ENCODE data around the gene TMEM121.
A peak's percentile ranks its signal among the peaks of the same experiment; 100 is the strongest.
"Not testable (repeated sequence)": the region's sequence is repeated elsewhere in the genome, so short reads cannot be mapped to it uniquely, and the experiment has no call there.

The TMEM121 gene

GRCh38 chr14:105565185-105565919 lies 39.0 kb downstream of the TMEM121 start:
- H3K27me3 ChIP-seq (ENCODE audit: control insufficient read depth, insufficient read depth, low read length); H3K4me3 ChIP-seq (ENCODE audit: low read depth, low read length); H3K4me1 ChIP-seq (ENCODE audit: control insufficient read depth, insufficient read depth, low read length); H3K9ac ChIP-seq (ENCODE audit: low read depth, low read length); H3K36me3 ChIP-seq (ENCODE audit: control insufficient read depth, insufficient read depth, low read length): not testable (repeated sequence)
- peaks cover 25% of the 10 kb centered on the region for H3K9me3 ChIP-seq (ENCODE audit: control insufficient read depth, insufficient read depth, low read length)

GRCh38 chr14:105566248-105567163 lies 40.1 kb downstream of the TMEM121 start:
- H3K9ac ChIP-seq (ENCODE audit: low read depth, low read length); H3K4me3 ChIP-seq (ENCODE audit: low read depth, low read length); H3K4me1 ChIP-seq (ENCODE audit: control insufficient read depth, insufficient read depth, low read length); H3K36me3 ChIP-seq (ENCODE audit: control insufficient read depth, insufficient read depth, low read length); H3K27me3 ChIP-seq (ENCODE audit: control insufficient read depth, insufficient read depth, low read length): not testable (repeated sequence)
- H3K9me3 ChIP-seq (ENCODE audit: control insufficient read depth, insufficient read depth, low read length), result peaks cover 26% of the 10 kb centered on the region

GRCh38 chr14:105567164-105568103 lies 41.1 kb downstream of the TMEM121 start:
- H3K9me3 ChIP-seq (ENCODE audit: control insufficient read depth, insufficient read depth, low read length), result peaks cover 26% of the 10 kb centered on the region
- H3K4me3 ChIP-seq (ENCODE audit: low read depth, low read length); H3K9ac ChIP-seq (ENCODE audit: low read depth, low read length); H3K27me3 ChIP-seq (ENCODE audit: control insufficient read depth, insufficient read depth, low read length); H3K4me1 ChIP-seq (ENCODE audit: control insufficient read depth, insufficient read depth, low read length); H3K36me3 ChIP-seq (ENCODE audit: control insufficient read depth, insufficient read depth, low read length): not testable (repeated sequence)

- not testable (repeated sequence) for H3K9ac ChIP-seq (ENCODE audit: low read depth, low read length); H3K27me3 ChIP-seq (ENCODE audit: control insufficient read depth, insufficient read depth, low read length); H3K4me3 ChIP-seq (ENCODE audit: low read depth, low read length); H3K36me3 ChIP-seq (ENCODE audit: control insufficient read depth, insufficient read depth, low read length); H3K4me1 ChIP-seq (ENCODE audit: control insufficient read depth, insufficient read depth, low read length)
- H3K9me3 ChIP-seq (ENCODE audit: control insufficient read depth, insufficient read depth, low read length), result peaks cover 19% of the 10 kb centered on the region
Measured at GRCh38 chr14:105568140-105568843, 41.9 kb downstream of the TMEM121 start.

GRCh38 chr14:105568859-105569766 lies 42.7 kb downstream of the TMEM121 start:
- H3K4me3 ChIP-seq (ENCODE audit: low read depth, low read length), result peak overlapping the region; percentile 5
- H3K36me3 ChIP-seq (ENCODE audit: control insufficient read depth, insufficient read depth, low read length), result no peaks in the 10 kb centered on the region
- no peaks in the 10 kb centered on the region for H3K4me1 ChIP-seq (ENCODE audit: control insufficient read depth, insufficient read depth, low read length)
- peaks cover 17% of the 10 kb centered on the region for H3K9me3 ChIP-seq (ENCODE audit: control insufficient read depth, insufficient read depth, low read length)
- H3K9ac ChIP-seq (ENCODE audit: low read depth, low read length), result no peak overlapping the region
- no peaks in the 10 kb centered on the region for H3K27me3 ChIP-seq (ENCODE audit: control insufficient read depth, insufficient read depth, low read length)

GRCh38 chr14:105570482-105570881 lies 44.1 kb downstream of the TMEM121 start:
- peaks cover 17% of the 10 kb centered on the region for H3K9me3 ChIP-seq (ENCODE audit: control insufficient read depth, insufficient read depth, low read length)
- no peak overlapping the region for H3K9ac ChIP-seq (ENCODE audit: low read depth, low read length)
- H3K27me3 ChIP-seq (ENCODE audit: control insufficient read depth, insufficient read depth, low read length), result no peaks in the 10 kb centered on the region
- H3K4me3 ChIP-seq (ENCODE audit: low read depth, low read length), result no peak overlapping the region
- H3K36me3 ChIP-seq (ENCODE audit: control insufficient read depth, insufficient read depth, low read length), result no peaks in the 10 kb centered on the region
- H3K4me1 ChIP-seq (ENCODE audit: control insufficient read depth, insufficient read depth, low read length), result no peaks in the 10 kb centered on the region

GRCh38 chr14:105571181-105571951 lies 45.0 kb downstream of the TMEM121 start:
- not testable (repeated sequence) for H3K36me3 ChIP-seq (ENCODE audit: control insufficient read depth, insufficient read depth, low read length); H3K27me3 ChIP-seq (ENCODE audit: control insufficient read depth, insufficient read depth, low read length); H3K4me3 ChIP-seq (ENCODE audit: low read depth, low read length); H3K4me1 ChIP-seq (ENCODE audit: control insufficient read depth, insufficient read depth, low read length); H3K9ac ChIP-seq (ENCODE audit: low read depth, low read length)
- H3K9me3 ChIP-seq (ENCODE audit: control insufficient read depth, insufficient read depth, low read length), result peaks cover 17% of the 10 kb centered on the region

- H3K4me3 ChIP-seq (ENCODE audit: low read depth, low read length); H3K27me3 ChIP-seq (ENCODE audit: control insufficient read depth, insufficient read depth, low read length); H3K4me1 ChIP-seq (ENCODE audit: control insufficient read depth, insufficient read depth, low read length); H3K9ac ChIP-seq (ENCODE audit: low read depth, low read length); H3K36me3 ChIP-seq (ENCODE audit: control insufficient read depth, insufficient read depth, low read length): not testable (repeated sequence)
- peaks cover 22% of the 10 kb centered on the region for H3K9me3 ChIP-seq (ENCODE audit: control insufficient read depth, insufficient read depth, low read length)
Measured at GRCh38 chr14:105572063-105572462, 45.7 kb downstream of the TMEM121 start.

GRCh38 chr14:105573841-105574240 lies 47.5 kb downstream of the TMEM121 start:
- H3K27me3 ChIP-seq (ENCODE audit: control insufficient read depth, insufficient read depth, low read length); H3K4me3 ChIP-seq (ENCODE audit: low read depth, low read length); H3K9ac ChIP-seq (ENCODE audit: low read depth, low read length); H3K36me3 ChIP-seq (ENCODE audit: control insufficient read depth, insufficient read depth, low read length); H3K4me1 ChIP-seq (ENCODE audit: control insufficient read depth, insufficient read depth, low read length): not testable (repeated sequence)
- peaks cover 30% of the 10 kb centered on the region for H3K9me3 ChIP-seq (ENCODE audit: control insufficient read depth, insufficient read depth, low read length)

GRCh38 chr14:105574411-105574810 lies 48.0 kb downstream of the TMEM121 start:
- not testable (repeated sequence) for H3K4me3 ChIP-seq (ENCODE audit: low read depth, low read length); H3K4me1 ChIP-seq (ENCODE audit: control insufficient read depth, insufficient read depth, low read length); H3K36me3 ChIP-seq (ENCODE audit: control insufficient read depth, insufficient read depth, low read length); H3K9ac ChIP-seq (ENCODE audit: low read depth, low read length); H3K27me3 ChIP-seq (ENCODE audit: control insufficient read depth, insufficient read depth, low read length)
- H3K9me3 ChIP-seq (ENCODE audit: control insufficient read depth, insufficient read depth, low read length), result peaks cover 25% of the 10 kb centered on the region

Data from iPS-15b (cell line).